CD8-positive, alpha-beta memory T cell (primary cell): ENCODE measurements around the gene HS3ST4. TPM values are rescaled to one million over a fixed set of nuclear protein-coding genes. Genes with fewer than 3 reads are reported as not detected.

Experiments
- CTCF ChIA-PET: fragments of 350-600 bp; sonication (Branson Sonifier 250); formaldehyde crosslinking; loops from one replicate; lab custom pipeline; 2021; ENCODE audit warnings: antibody characterized with exemption; lab: Charles Lee
- POLR2A ChIA-PET: fragments of 350-600 bp; sonication (Branson Sonifier 250); formaldehyde crosslinking; loops from one replicate; lab custom pipeline; 2021; ENCODE audit warnings: antibody characterized with exemption; lab: Charles Lee
- DNase-seq, 5 donors: peaks; one replicate each; pipeline versions ENCODE4 v3.0.0 to v3.0.0-alpha.2; 2020 to 2022; ENCODE audit warnings: mixed read lengths in 1 of 5
- H3K27ac ChIP-seq: one replicate; pipeline ENCODE4 v1.7.0; 2013; ENCODE audit warnings: low read depth, mild to moderate bottlenecking, low read length, moderate library complexity
- H3K27me3 ChIP-seq: 2 replicates; pipeline ENCODE4 v1.7.0; 2013; ENCODE audit warnings: low read length, mild to moderate bottlenecking; ENCODE audit not compliant: insufficient read depth, poor library complexity, severe bottlenecking
- H3K36me3 ChIP-seq: 2 replicates; pipeline ENCODE4 v1.7.0; 2013; ENCODE audit warnings: mild to moderate bottlenecking, low read length, moderate library complexity; ENCODE audit not compliant: insufficient read depth
- H3K4me1 ChIP-seq: 2 replicates; pipeline ENCODE4 v1.7.0; 2013; ENCODE audit warnings: mild to moderate bottlenecking, low read length, moderate library complexity; ENCODE audit not compliant: insufficient read depth
- H3K4me3 ChIP-seq: 2 replicates; pipeline ENCODE4 v1.7.0; 2013; ENCODE audit warnings: mild to moderate bottlenecking, low read length
- H3K9me3 ChIP-seq: 2 replicates; pipeline ENCODE4 v1.7.0; 2013; ENCODE audit warnings: mild to moderate bottlenecking, low read length
- H3K27ac Mint-ChIP-seq, 8 donors: one replicate each; pipeline ENCODE4 v1.8.0; 2020 to 2021; ENCODE audit warnings: mixed read lengths in 8 of 8, mild to moderate bottlenecking in 6 of 8, inconsistent platforms in 3 of 8, moderate library complexity in 3 of 8
- H3K27me3 Mint-ChIP-seq, 2 donors: one replicate each; pipeline ENCODE4 v1.8.0; 2020 to 2021; ENCODE audit warnings: mixed read lengths in 2 of 2, mild to moderate bottlenecking in 1 of 2, moderate library complexity in 1 of 2
- H3K36me3 Mint-ChIP-seq, 3 donors: one replicate each; pipeline ENCODE4 v1.8.0; 2020 to 2021; ENCODE audit warnings: mixed read lengths in 3 of 3, inconsistent platforms in 1 of 3, mild to moderate bottlenecking in 1 of 3
- H3K4me1 Mint-ChIP-seq, 3 donors: one replicate each; pipeline ENCODE4 v1.8.0; 2020 to 2021; ENCODE audit warnings: mixed read lengths in 3 of 3, inconsistent platforms in 1 of 3, mild to moderate bottlenecking in 1 of 3
- H3K4me3 Mint-ChIP-seq, 7 donors: one replicate each; pipeline ENCODE4 v1.8.0; 2020 to 2021; ENCODE audit warnings: mixed read lengths in 7 of 7, mild to moderate bottlenecking in 6 of 7, moderate library complexity in 4 of 7, inconsistent platforms in 2 of 7
- H3K9me3 Mint-ChIP-seq, 5 donors: one replicate each; pipeline ENCODE4 v1.8.0; 2020 to 2022; ENCODE audit warnings: mixed read lengths in 5 of 5, mild to moderate bottlenecking in 3 of 5, moderate library complexity in 2 of 5, inconsistent platforms in 1 of 5
- polyA plus RNA-seq: library from polyadenylated mRNA; unstranded; fragments of 300-500 nt; fragmentation: Illumina TruSeq; gene quantifications from one replicate; pipeline ENCODE4 v1.2.3, GENCODE V29; 2021
- total RNA-seq, 2 experiments: library from RNA; stranded (reverse); gene quantifications; one replicate each; pipeline ENCODE4 v1.2.3, GENCODE V29; 2021

Gene HS3ST4
- total and polyA plus RNA-seq, 3 experiments from 2014 or later = not detected

DNA sequence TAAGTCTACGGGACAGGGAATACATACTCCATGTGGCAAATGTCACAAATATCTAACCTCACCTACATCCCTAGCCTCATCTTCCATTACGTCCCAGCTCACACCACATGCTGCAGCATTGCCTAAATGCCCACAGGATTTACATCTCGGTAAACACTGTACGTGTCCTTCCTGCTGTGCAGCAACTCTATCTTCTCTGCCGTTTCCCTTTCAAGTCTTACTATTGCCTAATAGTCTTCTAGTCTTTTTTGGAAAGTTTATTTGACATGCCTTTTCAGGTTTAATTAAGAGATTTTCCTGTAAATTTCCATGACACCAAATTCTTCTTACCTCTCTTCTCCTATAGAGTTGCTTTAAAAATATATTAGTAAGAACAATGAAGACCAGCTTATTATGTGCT, 120.5 kb downstream of the HS3ST4 start:
- H3K9me3 ChIP-seq = no peaks in the 10 kb centered on the region
- no peaks in the 10 kb centered on the region for H3K36me3 Mint-ChIP-seq
- DNase-seq = no peak
- peaks cover 5 to 39% of the 10 kb centered on the region in 2 donors for H3K27me3 Mint-ChIP-seq
- H3K9me3 Mint-ChIP-seq = peaks cover 0 to 3% (median 0%) of the 10 kb centered on the region in 5 donors
- no peaks in the 10 kb centered on the region for H3K27me3 ChIP-seq
- H3K36me3 ChIP-seq = no peaks in the 10 kb centered on the region
- no peak overlapping the region for H3K27ac Mint-ChIP-seq
- no peaks in the 10 kb centered on the region for H3K4me1 ChIP-seq
- H3K4me1 Mint-ChIP-seq = no peaks in the 10 kb centered on the region
- POLR2A ChIA-PET = no interaction called here
- no peak overlapping the region for H3K4me3 ChIP-seq
- H3K4me3 Mint-ChIP-seq = no peak overlapping the region
- no peak overlapping the region for H3K27ac ChIP-seq
- CTCF ChIA-PET = no interaction called here

DNA sequence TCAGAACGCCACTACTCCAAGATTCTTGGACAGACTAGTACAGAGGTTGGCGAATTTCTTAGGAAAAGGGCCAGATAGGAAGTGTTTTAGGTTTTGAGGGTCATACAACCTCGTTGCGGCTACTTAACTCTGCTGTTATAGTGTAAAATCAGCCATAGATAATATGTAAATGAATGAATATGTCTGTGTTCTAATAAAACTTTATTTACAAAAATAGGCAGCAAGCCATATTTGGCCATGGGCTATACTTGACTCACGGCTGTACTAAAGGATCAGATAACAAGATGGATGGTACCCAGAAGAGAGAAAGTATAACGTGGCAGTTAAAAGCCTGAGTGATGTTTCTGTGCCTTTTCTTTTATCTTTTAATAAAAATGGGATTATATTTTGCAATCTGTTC, 125.5 kb downstream of the HS3ST4 start:
- no peaks in the 10 kb centered on the region for H3K9me3 ChIP-seq
- DNase-seq = no peak
- H3K27me3 ChIP-seq = no peaks in the 10 kb centered on the region
- H3K4me3 ChIP-seq = no peak overlapping the region
- POLR2A ChIA-PET = no interaction called here
- no peak overlapping the region for H3K27ac ChIP-seq
- CTCF ChIA-PET = no interaction called here
- Mint-ChIP-seq H3K27ac (no peak overlapping the region), H3K9me3 (no peaks in the 10 kb centered on the region), H3K4me3 (no peak overlapping the region), H3K36me3 (peaks cover 0 to 2% (median 0%) of the 10 kb centered on the region in 3 donors), H3K4me1 (no peaks in the 10 kb centered on the region), H3K27me3 (peaks cover 12 to 24% of the 10 kb centered on the region in 2 donors)
- H3K36me3 ChIP-seq = no peaks in the 10 kb centered on the region
- no peaks in the 10 kb centered on the region for H3K4me1 ChIP-seq

DNA sequence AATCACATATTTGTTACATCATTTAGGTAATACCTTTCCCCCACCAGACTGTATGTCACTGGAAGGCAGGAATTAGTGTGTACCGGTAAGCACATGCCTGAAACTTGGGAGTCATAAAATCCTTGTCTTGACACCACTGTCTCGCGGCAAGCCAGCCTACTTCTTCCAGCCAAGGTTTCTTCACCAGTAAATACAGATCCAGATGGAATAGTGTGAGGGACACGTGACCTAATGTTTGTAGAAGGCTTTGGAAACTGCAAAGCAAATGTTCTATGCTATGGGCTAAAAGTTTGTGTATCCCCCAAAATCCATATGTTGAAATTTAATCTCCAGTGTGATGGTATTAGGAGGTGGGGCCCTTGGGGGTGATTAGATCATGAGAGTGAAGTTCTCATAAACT, 126.1 kb downstream of the HS3ST4 start:
- H3K4me3 ChIP-seq = no peak overlapping the region
- no peak for DNase-seq
- no peak overlapping the region for H3K27ac ChIP-seq
- H3K4me1 ChIP-seq = no peaks in the 10 kb centered on the region
- peaks cover 11 to 18% of the 10 kb centered on the region in 2 donors for H3K27me3 Mint-ChIP-seq
- no peaks in the 10 kb centered on the region for H3K9me3 ChIP-seq
- no peaks in the 10 kb centered on the region for H3K27me3 ChIP-seq
- no peaks in the 10 kb centered on the region for H3K36me3 ChIP-seq
- peaks cover 0 to 2% (median 0%) of the 10 kb centered on the region in 3 donors for H3K36me3 Mint-ChIP-seq
- ChIA-PET CTCF (no interaction called here), POLR2A (no interaction called here)
- H3K4me3 Mint-ChIP-seq = no peak overlapping the region
- H3K27ac Mint-ChIP-seq = no peak overlapping the region
- H3K4me1 Mint-ChIP-seq = no peaks in the 10 kb centered on the region
- no peaks in the 10 kb centered on the region for H3K9me3 Mint-ChIP-seq

DNA sequence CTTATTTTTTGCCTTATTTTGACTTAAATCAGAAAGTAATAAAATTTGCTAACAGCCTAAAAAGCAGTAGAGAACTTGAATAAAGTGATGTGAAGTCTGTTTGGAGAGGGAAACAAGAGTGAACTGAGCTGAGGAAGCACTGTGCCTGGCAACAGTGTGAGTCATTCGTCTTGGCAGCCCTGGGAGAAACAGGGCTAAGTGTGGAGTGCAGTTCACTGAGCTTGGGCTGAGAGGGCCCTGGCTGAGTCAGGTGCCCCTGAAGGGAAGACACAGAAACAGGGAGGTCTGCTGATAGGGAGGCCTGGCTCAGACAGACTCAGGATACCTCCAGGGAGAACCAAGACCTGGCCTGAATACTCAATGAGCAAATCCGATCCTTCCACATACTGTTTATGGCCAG, 132.1 kb downstream of the HS3ST4 start:
- H3K9me3 Mint-ChIP-seq = no peaks in the 10 kb centered on the region
- H3K4me3 ChIP-seq = no peak overlapping the region
- POLR2A ChIA-PET = no interaction called here
- H3K27me3 Mint-ChIP-seq = peaks cover 10% of the 10 kb centered on the region in 2 donors
- no peak overlapping the region for H3K4me3 Mint-ChIP-seq
- no peak overlapping the region for H3K27ac ChIP-seq
- CTCF ChIA-PET = no interaction called here
- no peaks in the 10 kb centered on the region for H3K4me1 ChIP-seq
- no peaks in the 10 kb centered on the region for H3K27me3 ChIP-seq
- H3K9me3 ChIP-seq = no peaks in the 10 kb centered on the region
- H3K36me3 ChIP-seq = no peaks in the 10 kb centered on the region
- no peaks in the 10 kb centered on the region for H3K36me3 Mint-ChIP-seq
- no peak for DNase-seq
- H3K4me1 Mint-ChIP-seq = no peaks in the 10 kb centered on the region
- no peak overlapping the region for H3K27ac Mint-ChIP-seq

DNA sequence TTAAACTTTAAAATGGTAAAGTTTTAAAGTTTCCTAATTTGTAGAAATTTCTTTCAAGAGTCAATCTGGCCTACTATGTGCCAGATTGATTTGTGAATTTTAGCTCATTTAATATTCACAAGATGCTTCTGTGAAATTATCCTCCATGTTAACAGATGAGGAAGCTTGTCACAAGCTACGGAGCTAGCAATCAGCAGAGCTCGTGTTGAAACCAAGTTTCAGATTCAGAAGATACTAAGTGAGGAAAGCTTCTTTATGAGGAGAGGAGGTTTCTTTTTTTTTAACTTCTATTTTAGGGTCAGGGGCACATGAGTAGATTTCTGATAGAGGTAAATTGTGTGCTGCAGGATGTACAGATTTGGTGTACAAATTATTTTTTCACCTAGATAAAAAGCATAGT, 135.9 kb downstream of the HS3ST4 start:
- Histone ChIP-seq H3K36me3 (no peaks in the 10 kb centered on the region), H3K9me3 (no peaks in the 10 kb centered on the region), H3K27ac (no peak overlapping the region), H3K4me3 (no peak overlapping the region), H3K27me3 (no peaks in the 10 kb centered on the region), H3K4me1 (no peaks in the 10 kb centered on the region)
- POLR2A ChIA-PET = no interaction called here
- DNase-seq = no peak
- Mint-ChIP-seq H3K9me3 (no peaks in the 10 kb centered on the region), H3K27ac (no peak overlapping the region), H3K27me3 (peaks cover 11 to 17% of the 10 kb centered on the region in 2 donors), H3K4me1 (no peaks in the 10 kb centered on the region), H3K4me3 (no peak overlapping the region), H3K36me3 (no peaks in the 10 kb centered on the region)
- CTCF ChIA-PET = no interaction called here

DNA sequence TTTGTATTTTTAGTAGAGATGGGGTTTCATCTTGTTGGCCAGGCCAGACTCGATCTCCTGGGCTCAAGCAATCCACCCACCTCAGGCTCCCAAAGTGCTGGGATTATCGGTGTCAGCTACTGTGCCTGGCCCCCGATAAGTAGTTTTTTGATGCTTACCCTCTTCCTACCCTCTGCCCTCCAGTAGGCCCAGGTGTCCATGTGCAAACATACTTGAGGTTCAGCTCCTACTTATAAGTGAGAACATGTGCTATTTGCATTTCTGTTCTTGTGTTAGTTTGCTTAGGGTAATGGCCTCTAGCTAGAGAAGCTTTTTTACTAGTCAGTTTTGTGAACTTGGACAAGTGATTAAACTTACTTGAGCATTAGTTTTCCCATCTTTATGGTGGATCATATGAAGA, 136.8 kb downstream of the HS3ST4 start:
- Histone ChIP-seq H3K4me3 (no peak overlapping the region), H3K9me3 (no peaks in the 10 kb centered on the region), H3K27me3 (no peaks in the 10 kb centered on the region), H3K27ac (no peak overlapping the region), H3K4me1 (no peaks in the 10 kb centered on the region), H3K36me3 (no peaks in the 10 kb centered on the region)
- no peak for DNase-seq
- POLR2A ChIA-PET = no interaction called here
- CTCF ChIA-PET = no interaction called here
- H3K36me3 Mint-ChIP-seq = no peaks in the 10 kb centered on the region
- H3K4me1 Mint-ChIP-seq = no peaks in the 10 kb centered on the region
- no peak overlapping the region for H3K27ac Mint-ChIP-seq
- H3K9me3 Mint-ChIP-seq = no peaks in the 10 kb centered on the region
- H3K27me3 Mint-ChIP-seq = peaks cover 16 to 17% of the 10 kb centered on the region in 2 donors
- H3K4me3 Mint-ChIP-seq = no peak overlapping the region

DNA sequence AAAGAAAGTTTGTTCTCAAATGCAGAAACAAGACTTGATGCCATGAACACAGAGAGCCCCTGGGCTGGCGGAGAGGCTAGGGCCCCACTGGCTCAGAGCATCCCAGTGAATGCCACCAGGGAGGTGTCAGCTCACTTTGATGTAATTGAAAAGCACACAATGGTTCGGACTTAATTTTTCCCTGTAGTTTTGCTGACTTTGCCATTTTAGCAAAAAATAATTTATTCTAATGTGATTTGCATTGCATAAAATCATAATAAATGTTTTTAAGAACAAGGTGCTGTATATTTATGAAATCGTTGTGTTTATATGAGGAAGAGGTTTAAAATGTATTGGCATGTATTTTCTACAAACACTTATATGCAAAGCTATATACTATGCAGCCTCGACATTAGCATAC, 140.5 kb downstream of the HS3ST4 start:
- DNase-seq = no peak
- no peak overlapping the region for H3K4me3 ChIP-seq
- H3K27ac Mint-ChIP-seq = no peak overlapping the region
- H3K9me3 ChIP-seq = no peaks in the 10 kb centered on the region
- peaks cover 10 to 17% of the 10 kb centered on the region in 2 donors for H3K27me3 Mint-ChIP-seq
- POLR2A ChIA-PET = no interaction called here
- no peaks in the 10 kb centered on the region for H3K36me3 ChIP-seq
- no peaks in the 10 kb centered on the region for H3K36me3 Mint-ChIP-seq
- CTCF ChIA-PET = no interaction called here
- H3K4me1 Mint-ChIP-seq = no peaks in the 10 kb centered on the region
- no peak overlapping the region for H3K4me3 Mint-ChIP-seq
- H3K27ac ChIP-seq = no peak overlapping the region
- H3K27me3 ChIP-seq = no peaks in the 10 kb centered on the region
- H3K4me1 ChIP-seq = no peaks in the 10 kb centered on the region
- no peaks in the 10 kb centered on the region for H3K9me3 Mint-ChIP-seq

DNA sequence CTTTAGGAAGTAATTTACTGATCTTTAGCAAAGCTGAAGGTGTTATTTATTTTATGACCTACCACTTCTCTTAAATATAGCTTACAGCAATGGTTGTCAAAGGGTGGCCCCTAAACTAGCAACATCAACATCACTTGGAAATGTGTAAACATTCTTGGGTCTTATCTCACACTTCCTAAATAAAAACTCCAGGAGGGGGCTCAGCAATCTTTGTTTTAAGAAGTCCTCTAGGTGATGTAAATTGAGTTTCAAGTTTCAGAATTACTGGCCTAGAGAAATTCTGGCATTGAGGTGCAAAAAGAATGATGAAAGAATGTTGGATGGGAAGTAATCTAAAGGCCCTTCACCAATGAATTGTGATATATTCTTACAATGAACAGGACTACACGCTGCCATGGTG, 142.3 kb downstream of the HS3ST4 start:
- Histone ChIP-seq H3K27me3 (no peaks in the 10 kb centered on the region), H3K4me3 (no peak overlapping the region), H3K36me3 (no peaks in the 10 kb centered on the region), H3K27ac (no peak overlapping the region), H3K4me1 (no peaks in the 10 kb centered on the region), H3K9me3 (no peaks in the 10 kb centered on the region)
- Mint-ChIP-seq H3K27me3 (peaks cover 12 to 18% of the 10 kb centered on the region in 2 donors), H3K36me3 (no peaks in the 10 kb centered on the region), H3K9me3 (no peaks in the 10 kb centered on the region), H3K4me1 (peaks cover 0 to 6% (median 2%) of the 10 kb centered on the region in 3 donors), H3K27ac (no peak overlapping the region), H3K4me3 (no peak overlapping the region)
- ChIA-PET POLR2A (no interaction called here), CTCF (no interaction called here)
- DNase-seq = no peak

DNA sequence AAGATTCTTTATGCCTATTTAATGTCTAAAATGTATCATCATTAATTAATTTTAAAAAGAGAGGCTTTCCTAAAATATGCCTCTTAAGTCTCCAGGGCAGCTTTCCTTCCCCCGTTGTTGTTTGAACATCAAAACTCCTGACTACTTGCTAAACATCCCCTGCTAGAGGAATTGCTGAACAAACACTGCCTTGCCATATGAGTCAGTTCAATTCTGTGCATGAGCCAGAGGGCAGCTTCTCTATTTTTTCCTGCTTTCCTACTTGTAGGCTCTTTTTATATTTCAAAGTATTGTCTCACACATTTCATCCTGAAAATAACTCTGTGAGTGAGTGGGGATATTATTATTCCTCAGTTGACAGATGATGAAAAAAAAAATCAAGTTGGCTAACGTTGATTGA, 143.4 kb downstream of the HS3ST4 start:
- Histone ChIP-seq H3K4me3 (no peak overlapping the region), H3K27me3 (no peaks in the 10 kb centered on the region), H3K9me3 (no peaks in the 10 kb centered on the region), H3K36me3 (no peaks in the 10 kb centered on the region), H3K27ac (no peak overlapping the region), H3K4me1 (no peaks in the 10 kb centered on the region)
- Mint-ChIP-seq H3K9me3 (no peaks in the 10 kb centered on the region), H3K4me1 (peaks cover 0 to 6% (median 2%) of the 10 kb centered on the region in 3 donors), H3K36me3 (no peaks in the 10 kb centered on the region), H3K27ac (no peak overlapping the region), H3K27me3 (peaks cover 10 to 16% of the 10 kb centered on the region in 2 donors), H3K4me3 (no peak overlapping the region)
- DNase-seq = no peak
- POLR2A ChIA-PET = no interaction called here
- CTCF ChIA-PET = no interaction called here
